GF-D8 (cell line): ENCODE measurements around the gene INO80C.
"Not testable (repeated sequence)": the region's sequence is repeated elsewhere in the genome, so short reads cannot be mapped to it uniquely, and the experiment has no call there.

Experiments
- DNase-seq: peaks from one replicate; lab custom pipeline; 2025; lab: John Stamatoyannopoulos, UW

The INO80C gene

DNA sequence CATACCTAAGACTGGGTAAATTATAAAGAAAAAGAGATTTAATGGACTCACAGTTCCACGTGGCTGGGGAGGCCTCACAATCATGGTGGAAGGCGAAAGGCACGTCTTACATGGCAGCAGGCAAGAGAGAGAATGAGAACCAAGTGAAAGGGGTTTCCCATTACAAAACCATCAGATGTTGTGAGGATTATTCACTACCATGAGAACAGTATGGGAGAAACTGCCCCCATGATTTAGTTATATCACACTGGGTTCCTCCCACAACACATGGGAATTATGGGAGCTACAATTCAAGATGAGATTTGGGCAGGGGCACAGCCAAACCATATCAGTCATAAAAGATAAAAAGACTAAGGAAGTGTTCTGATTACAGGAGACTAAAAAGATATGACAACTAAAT lies 8.5 kb downstream of the INO80C start:
- not testable (repeated sequence) for DNase-seq

DNA sequence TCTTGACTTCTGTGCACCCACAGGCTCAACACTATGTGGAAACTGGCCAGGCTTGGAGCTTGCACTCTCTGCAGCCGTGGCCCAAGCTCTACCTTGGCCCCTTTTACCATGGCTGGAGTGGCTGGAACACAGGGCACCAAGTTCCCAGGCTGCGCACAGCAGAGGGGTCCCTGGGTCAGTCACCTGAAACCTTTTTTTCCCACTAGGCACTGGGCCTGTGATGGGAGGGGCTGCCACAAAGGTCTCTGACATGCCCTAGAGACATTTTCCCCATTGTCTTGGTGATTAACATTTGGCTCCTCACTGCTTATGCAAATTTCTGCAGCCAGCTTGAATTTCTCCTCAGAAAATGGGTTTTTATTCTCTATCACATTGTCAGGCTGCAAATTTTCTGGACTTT lies 9.4 kb downstream of the INO80C start:
- DNase-seq = not testable (repeated sequence)

DNA sequence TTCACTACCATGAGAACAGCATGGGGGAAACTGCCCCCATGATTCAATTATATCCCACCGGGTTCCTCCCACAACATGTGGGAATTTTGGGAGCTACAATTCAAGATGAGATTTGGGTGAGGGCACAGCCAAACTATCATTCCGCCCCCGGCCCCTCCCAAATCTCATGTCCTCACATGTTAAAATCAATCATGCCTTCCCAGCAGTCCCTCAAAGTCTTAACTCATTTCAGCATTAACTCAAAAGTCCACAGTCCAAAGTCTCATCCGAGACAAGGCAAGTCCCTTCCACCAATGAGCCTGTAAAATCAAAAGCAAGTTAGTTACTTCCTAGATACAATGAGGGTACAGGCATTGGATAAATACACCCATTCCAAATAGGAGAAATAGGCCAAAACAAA lies 10.2 kb downstream of the INO80C start:
- DNase-seq = not testable (repeated sequence)

DNA sequence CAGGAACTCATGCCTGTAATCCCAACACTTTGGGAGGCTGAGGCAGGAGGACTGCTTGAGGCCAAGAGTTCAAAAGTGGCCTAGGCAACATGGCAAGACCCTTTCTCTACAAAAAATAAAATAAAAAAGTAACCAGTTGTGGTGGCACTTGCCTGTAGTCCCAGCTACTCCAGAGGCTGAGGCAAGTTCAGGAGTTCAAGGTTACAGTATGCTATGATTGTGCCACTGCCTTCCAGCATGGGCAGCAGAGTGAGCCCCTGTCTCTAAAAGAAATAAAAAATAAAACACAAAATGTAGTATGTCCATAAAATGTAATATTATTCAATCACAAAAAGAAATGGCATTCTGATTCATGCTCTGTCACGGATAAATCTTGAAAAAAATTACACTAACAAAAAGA lies 11.9 kb downstream of the INO80C start:
- DNase-seq = no peak

DNA sequence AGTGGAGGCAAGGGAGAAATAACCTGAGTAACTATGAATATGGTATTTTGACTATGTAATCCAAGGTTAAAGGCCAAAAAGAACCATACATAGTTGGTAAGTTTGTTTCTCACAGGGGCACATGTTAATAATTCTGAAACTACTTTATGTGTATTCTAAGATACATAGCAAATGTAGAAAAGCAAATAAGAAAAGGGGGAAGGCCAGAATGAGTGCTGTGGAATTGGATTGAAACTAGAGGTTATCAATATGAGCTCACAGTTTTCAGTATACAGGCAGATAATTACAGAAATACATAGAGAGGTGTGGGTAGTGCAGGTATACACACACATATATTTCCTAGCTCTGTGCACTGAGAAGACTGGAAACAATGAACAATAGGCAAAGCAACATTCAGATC lies 13.7 kb downstream of the INO80C start:
- DNase-seq = no peak

DNA sequence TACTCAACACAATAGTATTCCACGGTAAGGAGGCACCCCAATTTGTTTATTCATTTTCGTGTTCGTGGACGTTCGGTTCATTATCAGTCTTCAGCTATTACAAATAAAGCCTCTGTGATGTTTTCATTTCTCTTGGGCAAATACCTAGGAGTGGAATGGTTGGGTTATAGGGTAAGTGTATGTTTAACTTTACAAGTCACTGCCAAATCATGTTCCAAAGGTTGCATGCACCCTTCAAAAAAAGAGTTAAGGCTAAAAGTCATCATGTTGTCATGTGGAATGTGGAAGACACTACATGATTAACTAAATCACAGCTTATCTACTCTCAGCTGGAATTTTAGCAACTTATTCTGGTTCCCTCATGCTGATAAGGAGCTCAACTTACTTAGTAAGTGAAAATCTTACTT lies 15.8 kb downstream of the INO80C start:
- no peak for DNase-seq

DNA sequence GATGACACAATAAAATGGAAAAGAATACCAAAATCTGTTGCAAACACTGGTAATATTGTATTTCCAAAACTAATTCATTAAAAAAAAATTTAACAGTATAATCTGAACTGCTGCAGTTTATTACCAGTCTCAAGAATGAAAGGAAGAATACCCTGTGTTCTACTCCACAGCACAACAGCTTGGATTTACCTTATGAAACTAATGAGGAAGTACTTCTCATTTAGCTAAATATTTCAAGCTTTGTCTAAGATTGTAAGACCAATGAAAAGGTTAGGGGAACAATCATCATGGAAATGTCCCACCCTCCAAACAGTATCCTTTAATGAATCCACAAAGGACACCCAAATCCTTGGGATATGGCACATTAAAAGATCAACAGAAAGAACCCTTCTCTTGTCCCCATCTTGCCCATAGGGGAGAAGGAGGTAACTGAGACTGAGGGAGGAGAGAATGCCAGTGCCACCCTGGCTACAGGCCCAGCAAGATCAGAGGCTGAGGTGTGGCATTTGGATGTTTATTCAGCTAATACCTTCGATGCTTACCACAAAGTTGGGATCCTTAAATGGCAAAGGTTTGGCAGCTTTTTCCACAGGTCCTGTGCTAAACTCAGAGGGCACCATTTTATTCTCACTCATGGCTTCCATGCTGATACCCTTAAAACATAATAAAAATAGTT lies 17.7 kb downstream of the INO80C start:
- peak; percentile 26 for DNase-seq

DNA sequence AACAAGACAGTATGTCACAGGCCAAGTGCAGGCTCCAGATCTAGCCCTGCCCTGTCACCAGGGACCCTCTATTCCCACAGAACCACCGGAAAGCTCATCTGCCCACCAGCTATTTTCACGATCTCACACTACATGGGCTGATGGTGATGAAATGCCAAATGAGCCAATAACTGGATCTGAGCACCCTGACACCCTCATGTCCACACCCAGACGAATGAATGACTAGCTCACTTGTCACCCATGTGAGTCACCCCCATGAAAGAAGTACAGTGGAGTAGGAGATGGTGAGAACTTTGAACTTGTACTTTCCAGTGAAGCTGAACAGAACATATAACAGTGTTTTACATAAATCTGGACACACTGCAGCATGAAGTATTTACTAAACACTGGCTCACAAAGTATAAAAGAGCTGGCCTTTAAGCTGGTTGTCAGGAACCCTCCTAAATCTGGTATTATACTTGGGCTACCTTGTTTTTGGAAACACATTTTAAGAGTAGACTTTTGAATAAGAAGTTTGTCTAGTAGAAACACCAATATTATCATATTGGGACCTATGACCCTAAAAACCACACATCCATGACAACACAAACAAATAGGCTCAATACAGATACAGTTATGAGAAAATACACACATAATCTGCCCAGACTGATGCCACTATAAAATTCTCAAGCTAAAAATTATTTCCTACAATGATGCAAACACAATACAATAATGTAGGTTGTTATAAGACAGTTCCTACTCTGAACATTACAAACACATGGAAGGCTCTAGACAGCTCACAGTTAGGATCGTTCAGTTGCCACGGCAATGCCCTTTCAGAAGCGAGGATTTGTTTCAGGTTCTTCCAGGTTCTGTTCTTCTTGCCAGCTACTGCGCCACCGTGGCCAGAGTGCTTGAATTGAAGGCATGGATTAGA lies 19.0 kb downstream of the INO80C start:
- DNase-seq = no peak

DNA sequence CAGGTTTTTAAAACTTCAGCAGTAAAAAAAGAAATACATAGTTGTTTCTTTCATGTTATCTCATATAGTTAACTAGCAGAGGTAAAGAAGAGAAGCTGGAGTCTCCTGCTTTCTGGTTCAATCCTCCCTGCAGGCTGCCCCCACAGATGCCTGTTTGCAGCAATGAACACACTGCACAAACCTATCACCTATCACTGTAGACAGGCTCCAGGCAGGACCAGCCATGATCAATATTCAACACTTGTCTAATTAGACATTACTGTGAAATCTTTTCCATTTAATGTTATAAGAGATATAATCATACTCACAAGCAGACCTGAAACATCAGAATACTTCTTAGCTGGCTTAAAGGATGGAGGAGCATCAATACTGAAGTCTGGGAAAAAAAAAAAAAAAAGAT lies 19.8 kb downstream of the INO80C start:
- no peak for DNase-seq

DNA sequence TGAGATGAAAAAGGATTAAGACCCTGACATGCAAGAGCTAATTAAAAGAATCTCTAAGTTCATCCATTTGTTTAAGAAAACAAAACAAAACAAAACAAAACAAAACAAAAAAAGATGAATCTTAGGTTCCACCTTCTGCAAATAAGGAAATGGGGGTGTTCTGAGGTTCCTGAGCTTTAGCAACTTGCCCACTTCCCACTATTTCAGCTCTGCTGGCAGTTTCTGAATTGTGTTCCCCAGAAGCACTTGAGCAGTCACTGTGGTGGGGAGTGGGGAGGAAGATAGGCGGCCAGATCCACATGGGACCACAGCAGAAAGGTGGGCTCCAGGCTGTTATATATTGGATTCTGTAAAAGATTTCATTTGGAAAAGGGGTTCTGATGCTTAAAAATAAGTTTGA lies 20.3 kb downstream of the INO80C start:
- peak; percentile 78 for DNase-seq

DNA sequence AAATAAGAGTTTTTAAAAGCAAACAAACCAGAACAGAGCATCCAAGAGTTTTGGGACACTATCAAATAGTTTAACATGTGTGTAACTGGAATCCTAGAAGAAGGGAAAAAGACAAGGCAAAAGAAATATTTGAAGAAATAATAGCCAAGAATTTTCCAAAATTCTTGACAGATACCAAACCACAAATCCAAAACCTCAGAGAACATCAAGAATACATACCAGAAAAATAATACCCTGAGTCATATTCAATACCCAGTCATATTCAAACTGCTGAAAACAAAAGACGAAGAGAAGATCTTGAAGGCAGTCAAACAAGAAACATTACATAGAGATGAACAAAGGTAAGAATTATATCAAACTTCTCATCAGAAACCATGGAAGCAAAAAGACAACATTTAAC lies 22.9 kb downstream of the INO80C start:
- no peak for DNase-seq

DNA sequence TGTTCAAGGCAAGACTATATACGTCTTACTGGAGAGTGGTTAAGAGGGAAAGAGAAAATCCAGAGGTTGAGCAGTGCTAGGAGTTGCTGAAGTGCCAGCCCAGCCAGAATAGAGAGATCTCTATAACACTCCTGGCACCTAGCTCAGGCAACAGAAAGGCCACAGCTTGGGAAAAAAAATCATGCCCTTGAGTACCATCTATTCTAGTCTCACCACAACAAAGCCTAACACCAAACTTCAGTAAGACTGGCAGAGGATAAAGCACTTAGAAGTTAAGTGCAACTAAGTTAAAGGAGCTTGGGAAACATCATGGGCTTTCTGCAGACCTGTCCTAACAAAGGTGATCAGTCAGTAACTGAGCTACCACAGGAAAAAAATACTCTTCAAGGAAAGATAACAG lies 24.2 kb downstream of the INO80C start:
- no peak for DNase-seq

DNA sequence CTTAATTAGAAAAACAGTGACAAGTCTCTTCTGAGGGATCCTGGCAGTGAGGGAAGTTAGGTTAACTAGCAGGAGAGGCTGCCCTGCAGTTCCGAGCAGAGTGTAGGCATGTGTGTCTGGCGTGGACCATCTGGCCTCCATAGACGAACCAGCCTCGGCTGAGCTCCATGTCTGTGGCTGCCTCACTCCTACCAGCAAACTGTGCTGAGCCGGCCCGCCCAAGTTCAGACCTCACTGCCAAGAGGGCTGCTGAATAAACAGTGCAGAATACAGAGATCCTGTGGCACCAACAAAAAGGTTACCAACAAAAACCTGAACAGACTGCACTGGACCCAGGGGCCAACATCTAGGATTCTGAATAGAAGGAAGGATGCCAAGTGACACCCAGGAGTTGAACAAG lies 27.3 kb downstream of the INO80C start:
- no peak for DNase-seq

DNA sequence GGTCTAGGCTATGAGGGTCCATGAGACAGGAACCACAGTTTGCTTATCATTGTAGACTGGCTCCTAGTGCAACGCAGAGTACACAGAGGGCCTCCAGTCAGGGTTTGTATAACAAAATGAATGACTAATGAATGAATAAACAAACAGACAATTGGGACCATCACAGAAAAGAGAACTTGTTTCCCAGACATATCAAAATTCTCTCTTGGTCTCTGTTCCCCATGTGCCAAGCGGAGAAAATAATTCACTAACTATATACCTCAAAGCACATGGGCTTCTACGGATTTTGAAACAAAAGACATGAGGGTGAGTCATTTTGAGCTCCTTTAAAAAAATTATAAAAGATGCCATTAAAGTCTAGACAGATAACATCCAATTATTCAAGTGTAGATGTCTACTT lies 28.0 kb downstream of the INO80C start:
- DNase-seq = no peak

DNA sequence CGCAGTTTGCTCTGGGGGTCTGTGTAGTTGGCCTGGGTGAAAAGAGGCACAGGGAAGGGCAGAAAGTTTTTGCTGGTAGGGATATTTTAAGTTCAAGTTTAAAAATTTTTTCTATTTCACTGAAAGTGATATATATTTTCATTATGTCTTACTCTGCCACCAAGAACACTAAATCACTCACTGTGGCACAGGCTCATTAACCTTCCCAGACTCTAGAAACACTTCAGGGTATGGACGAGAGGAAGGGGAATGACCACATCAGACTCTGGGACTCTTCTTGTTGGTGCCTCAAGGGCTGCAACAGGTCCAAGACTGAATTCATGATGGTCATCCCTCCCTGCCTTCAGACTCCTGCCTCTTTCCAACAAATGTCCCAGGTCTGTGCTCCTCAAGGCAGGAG lies 29.0 kb downstream of the INO80C start:
- no peak for DNase-seq

DNA sequence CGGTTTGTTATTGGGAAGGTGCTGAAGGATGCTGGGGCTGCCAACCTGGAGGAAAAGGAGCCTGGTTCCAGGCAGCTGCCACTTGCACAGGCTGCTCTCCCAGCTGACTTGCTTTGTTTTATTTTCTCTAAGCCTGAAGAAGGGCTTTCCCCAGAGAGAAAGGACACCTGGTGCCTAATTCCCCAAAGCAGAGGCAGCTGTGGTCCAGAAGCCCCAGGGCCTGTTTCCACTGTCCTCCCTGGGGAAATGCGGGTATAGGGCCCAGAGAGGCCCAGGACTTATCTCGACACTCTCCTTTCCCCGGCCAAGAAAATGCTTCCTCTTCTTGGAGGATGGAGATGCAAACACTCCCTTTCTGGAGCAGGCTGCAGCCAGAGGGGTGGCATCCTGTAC lies 30.1 kb downstream of the INO80C start:
- peak; percentile 92 for DNase-seq

DNA sequence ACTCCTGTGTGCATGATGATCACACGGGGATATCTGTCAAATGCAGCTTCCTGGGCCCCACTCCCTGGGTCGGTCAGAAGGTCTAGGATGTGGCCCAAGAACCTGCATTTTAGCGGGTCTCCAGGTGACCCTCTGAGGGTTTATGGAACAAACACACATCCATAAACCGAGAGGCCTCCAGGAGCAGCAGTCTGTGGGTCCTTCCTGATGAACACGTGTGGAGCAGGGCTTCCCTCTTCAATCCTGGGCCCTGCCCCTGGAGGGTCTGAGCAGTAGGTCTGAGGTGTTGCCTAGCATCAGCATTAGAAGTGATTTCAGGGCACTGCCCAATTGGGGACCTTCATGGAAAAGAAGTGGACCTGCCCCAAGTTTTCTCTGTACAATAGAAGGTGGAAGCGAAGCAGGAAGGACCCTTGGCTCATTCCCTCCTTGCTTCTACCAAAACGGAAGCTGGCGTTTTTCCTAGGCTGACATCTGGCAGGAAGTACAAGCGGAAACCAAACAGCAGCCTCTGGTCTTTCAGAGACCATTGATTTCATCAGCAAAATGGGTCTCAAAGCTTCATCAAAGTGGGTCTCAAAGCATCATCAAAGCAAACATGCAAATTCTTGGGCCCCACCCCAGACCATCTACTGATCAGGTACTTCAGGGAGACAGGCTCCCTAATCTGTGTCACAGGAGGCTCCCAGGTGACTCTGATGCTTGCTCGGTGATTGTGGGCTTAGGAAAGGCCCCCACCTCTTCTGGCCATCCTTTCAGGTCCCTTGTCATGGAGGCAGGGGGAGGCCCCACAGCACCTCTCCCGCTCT lies 30.7 kb downstream of the INO80C start:
- peak; percentile 68 for DNase-seq

DNA sequence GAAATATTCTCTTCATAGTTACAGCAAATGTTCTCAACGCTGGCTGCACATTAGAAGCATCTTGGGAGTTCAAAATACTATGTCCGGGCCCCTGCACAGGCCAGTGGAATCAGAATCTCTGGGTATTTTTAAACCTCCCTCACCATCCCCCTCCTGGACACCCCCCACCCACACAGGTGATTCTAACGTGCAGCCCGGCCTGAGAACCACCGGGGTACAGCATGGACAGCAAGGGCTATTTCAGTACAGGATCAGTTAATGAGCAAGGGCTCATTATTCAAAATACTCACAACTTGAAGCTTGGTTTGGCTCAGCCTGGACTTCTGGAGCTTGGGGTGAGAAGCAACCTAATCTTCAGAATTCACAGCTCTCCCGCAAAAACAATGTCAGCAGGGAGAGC lies 31.4 kb downstream of the INO80C start:
- no peak for DNase-seq

DNA sequence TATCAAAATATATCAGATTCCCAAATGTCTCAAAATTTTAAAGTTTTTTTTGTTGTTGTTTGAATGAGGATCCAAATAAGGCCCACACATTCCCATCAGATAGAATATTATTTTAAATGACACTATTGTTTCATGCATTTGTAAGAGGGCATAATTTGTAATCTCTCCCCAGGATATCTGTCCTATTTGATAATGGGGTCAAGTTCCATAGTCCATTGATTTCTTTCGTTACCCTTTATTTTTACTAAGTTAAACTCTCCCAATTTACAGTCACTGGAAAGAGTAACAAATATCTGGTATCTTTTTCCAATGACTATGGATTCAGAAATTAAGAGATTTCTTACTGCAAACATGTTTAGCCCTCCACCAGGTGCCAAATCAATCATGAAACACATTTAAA lies 32.4 kb downstream of the INO80C start:
- no peak for DNase-seq

DNA sequence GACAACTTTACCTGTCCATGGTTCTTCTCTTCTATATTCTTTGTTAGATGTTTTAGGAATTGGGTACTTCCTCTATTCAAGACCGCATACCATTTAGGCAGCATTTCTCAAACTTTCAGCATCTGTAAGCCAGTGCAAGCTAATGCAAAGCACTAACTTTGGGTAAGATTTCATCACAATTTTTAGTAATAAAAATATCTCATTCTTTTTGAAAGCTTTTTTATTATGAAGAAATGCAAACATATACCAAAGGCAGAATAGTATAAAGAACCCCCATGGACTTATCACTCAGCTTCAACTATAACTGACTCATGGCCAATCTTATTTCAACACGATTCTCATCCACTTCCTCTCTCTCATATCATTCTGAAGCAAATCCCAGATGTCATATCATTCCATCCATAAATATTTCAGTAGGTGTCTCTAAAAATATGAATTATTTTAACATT lies 32.9 kb downstream of the INO80C start:
- peak; percentile 92 for DNase-seq

DNA sequence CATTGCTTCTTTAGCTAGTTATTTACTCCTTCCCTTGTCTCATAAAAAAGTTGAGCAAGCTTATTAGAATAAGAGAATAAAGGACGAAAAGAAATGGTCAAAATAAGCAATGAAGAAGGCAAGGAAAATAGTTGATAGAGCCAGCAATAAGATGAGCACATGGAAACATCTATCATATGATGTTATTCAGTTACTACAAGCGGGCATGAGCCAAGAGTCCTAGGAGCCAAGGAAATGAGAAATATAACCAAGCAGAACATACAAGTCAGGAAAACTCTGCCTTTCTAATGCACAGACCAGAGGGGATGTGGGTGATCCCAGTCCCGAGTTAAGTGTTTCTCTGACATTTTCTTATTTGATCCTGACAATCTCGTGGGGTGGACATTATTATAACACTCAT lies 33.9 kb downstream of the INO80C start:
- DNase-seq = no peak

DNA sequence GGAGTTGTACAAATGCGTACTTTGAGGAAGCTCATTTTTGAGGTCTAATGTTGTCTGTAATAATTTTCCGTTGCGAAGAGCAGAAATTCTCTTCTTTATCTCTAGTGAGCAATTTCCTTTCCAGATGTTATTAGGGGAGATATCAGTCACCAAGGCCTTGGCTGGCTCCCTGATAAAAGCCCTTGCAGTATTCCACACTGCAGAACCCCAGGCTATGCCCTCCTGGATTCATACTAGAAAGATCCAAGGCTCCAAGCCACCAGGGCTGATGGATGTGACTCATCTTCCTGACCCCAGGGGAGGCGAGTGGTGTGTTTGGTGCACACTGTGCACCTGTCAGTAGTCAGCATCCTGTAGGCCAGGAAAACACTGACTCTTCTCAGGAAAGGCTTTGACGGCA lies 34.7 kb downstream of the INO80C start:
- peak; percentile 96 for DNase-seq

DNA sequence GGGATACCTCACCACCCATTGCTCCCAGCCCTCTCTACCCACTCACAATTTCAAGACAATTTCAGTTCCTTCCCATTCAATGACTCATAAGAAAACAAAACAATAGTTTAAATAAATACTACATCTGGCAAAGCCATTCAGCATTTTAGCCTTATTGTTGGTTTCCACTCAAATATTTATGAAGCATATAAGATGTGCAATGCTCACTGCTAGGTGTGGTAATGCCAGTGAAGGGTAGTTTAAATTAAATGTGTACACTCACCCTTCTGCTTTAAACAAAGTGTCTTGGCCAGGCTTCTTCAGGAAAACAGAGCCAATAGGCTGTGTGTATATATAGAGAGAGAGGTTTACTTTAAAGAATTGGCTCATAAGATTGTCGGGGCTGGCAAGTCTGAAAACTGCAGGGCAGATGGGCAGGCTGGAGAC lies 37.0 kb downstream of the INO80C start:
- DNase-seq = no peak
